ENCODE results near the gene PRXL2B. TPM values are rescaled to one million over a fixed set of nuclear protein-coding genes. Genes with fewer than 3 reads are reported as not detected.
A peak's percentile ranks its signal among the peaks of the same experiment; 100 is the strongest.

The PRXL2B gene
- polyA plus RNA-seq: 10 to 100 TPM; 12.2 to 16.3 TPM

- Histone ChIP-seq H3K27ac (ENCODE audit: low read depth in 2 of 2, low read length in 1 of 2) (peak within 1 kb of the TSS; percentile 97 to 98), H3K27me3 (ENCODE audit: control insufficient read depth in 1 of 2, insufficient read depth in 2 of 2, low read length in 2 of 2) (no peaks in the 10 kb centered on the region), H3K4me3 (ENCODE audit: low read depth in 1 of 2, low read length in 2 of 2) (peak within 1 kb of the TSS; percentile 78 to 84), H3K36me3 (ENCODE audit: control insufficient read depth in 2 of 2, insufficient read depth in 2 of 2, low read length in 1 of 2) (peaks cover 0 to 12% of the 10 kb centered on the region in 2 donors), H3K9me3 (ENCODE audit: control insufficient read depth in 2 of 2, insufficient read depth in 1 of 2, low read depth in 1 of 2, low read length in 1 of 2) (no peaks in the 10 kb centered on the region), H3K4me1 (ENCODE audit: control insufficient read depth in 2 of 2, insufficient read depth in 2 of 2, low read length in 1 of 2) (peaks cover 14 to 21% of the 10 kb centered on the region in 2 donors)
- WGBS, 2 donors: 1% methylated on average over 83 to 107 of the region's 107 CpGs
Measured at GRCh38 chr1:2586154-2587070, at the start of gene PRXL2B. TSS of gene PRXL2B (plus strand) at chr1:2586777. CDS start at chr1:2586886, 109 bp downstream.

GRCh38 chr1:2537784-2538115 lies 48.8 kb upstream of the PRXL2B start:
- Histone ChIP-seq H3K27ac (ENCODE audit: low read depth in 2 of 2, low read length in 1 of 2) (no peak overlapping the region), H3K4me1 (ENCODE audit: control insufficient read depth in 2 of 2, insufficient read depth in 2 of 2, low read length in 1 of 2) (peaks cover 6 to 35% of the 10 kb centered on the region in 2 donors), H3K36me3 (ENCODE audit: control insufficient read depth in 2 of 2, insufficient read depth in 2 of 2, low read length in 1 of 2) (no peaks in the 10 kb centered on the region), H3K4me3 (ENCODE audit: low read depth in 1 of 2, low read length in 2 of 2) (no peak overlapping the region), H3K9me3 (ENCODE audit: control insufficient read depth in 2 of 2, insufficient read depth in 1 of 2, low read depth in 1 of 2, low read length in 1 of 2) (no peaks in the 10 kb centered on the region), H3K27me3 (ENCODE audit: control insufficient read depth in 1 of 2, insufficient read depth in 2 of 2, low read length in 2 of 2) (no peaks in the 10 kb centered on the region)
- WGBS, 2 donors: 53 to 63% methylated on average over 9 of the region's 9 CpGs

GRCh38 chr1:2538376-2538775 lies 48.2 kb upstream of the PRXL2B start:
- Histone ChIP-seq H3K4me3 (ENCODE audit: low read depth in 1 of 2, low read length in 2 of 2) (no peak overlapping the region), H3K36me3 (ENCODE audit: control insufficient read depth in 2 of 2, insufficient read depth in 2 of 2, low read length in 1 of 2) (no peaks in the 10 kb centered on the region), H3K4me1 (ENCODE audit: control insufficient read depth in 2 of 2, insufficient read depth in 2 of 2, low read length in 1 of 2) (peaks cover 6 to 29% of the 10 kb centered on the region in 2 donors), H3K9me3 (ENCODE audit: control insufficient read depth in 2 of 2, insufficient read depth in 1 of 2, low read depth in 1 of 2, low read length in 1 of 2) (no peaks in the 10 kb centered on the region), H3K27me3 (ENCODE audit: control insufficient read depth in 1 of 2, insufficient read depth in 2 of 2, low read length in 2 of 2) (no peaks in the 10 kb centered on the region), H3K27ac (ENCODE audit: low read depth in 2 of 2, low read length in 1 of 2) (no peak overlapping the region)
- 86 to 88% methylated on average over 4 of the region's 4 CpGs for WGBS, 2 donors

GRCh38 chr1:2538872-2539271 lies 47.7 kb upstream of the PRXL2B start:
- Histone ChIP-seq H3K36me3 (ENCODE audit: control insufficient read depth in 2 of 2, insufficient read depth in 2 of 2, low read length in 1 of 2) (no peaks in the 10 kb centered on the region), H3K27me3 (ENCODE audit: control insufficient read depth in 1 of 2, insufficient read depth in 2 of 2, low read length in 2 of 2) (no peaks in the 10 kb centered on the region), H3K4me3 (ENCODE audit: low read depth in 1 of 2, low read length in 2 of 2) (no peak overlapping the region), H3K27ac (ENCODE audit: low read depth in 2 of 2, low read length in 1 of 2) (no peak overlapping the region), H3K4me1 (ENCODE audit: control insufficient read depth in 2 of 2, insufficient read depth in 2 of 2, low read length in 1 of 2) (peaks cover 6 to 26% of the 10 kb centered on the region in 2 donors), H3K9me3 (ENCODE audit: control insufficient read depth in 2 of 2, insufficient read depth in 1 of 2, low read depth in 1 of 2, low read length in 1 of 2) (no peaks in the 10 kb centered on the region)
- 93% methylated on average over 8 of the region's 8 CpGs for WGBS, 2 donors

- no peaks in the 10 kb centered on the region for H3K27me3 ChIP-seq (ENCODE audit: control insufficient read depth in 1 of 2, insufficient read depth in 2 of 2, low read length in 2 of 2)
Measured at GRCh38 chr1:2539312-2539907, 47.2 kb upstream of the PRXL2B start.

GRCh38 chr1:2540816-2541492 lies 45.6 kb upstream of the PRXL2B start:
- no peak overlapping the region for H3K4me3 ChIP-seq (ENCODE audit: low read depth in 1 of 2, low read length in 2 of 2)
- H3K4me1 ChIP-seq (ENCODE audit: control insufficient read depth in 2 of 2, insufficient read depth in 2 of 2, low read length in 1 of 2): peaks cover 0 to 24% of the 10 kb centered on the region in 2 donors
- no peak overlapping the region for H3K27ac ChIP-seq (ENCODE audit: low read depth in 2 of 2, low read length in 1 of 2)
- WGBS, 2 donors: 11 to 13% methylated on average over 37 to 39 of the region's 39 CpGs
- H3K9me3 ChIP-seq (ENCODE audit: control insufficient read depth in 2 of 2, insufficient read depth in 1 of 2, low read depth in 1 of 2, low read length in 1 of 2): no peaks in the 10 kb centered on the region
- H3K27me3 ChIP-seq (ENCODE audit: control insufficient read depth in 1 of 2, insufficient read depth in 2 of 2, low read length in 2 of 2): no peaks in the 10 kb centered on the region
- no peaks in the 10 kb centered on the region for H3K36me3 ChIP-seq (ENCODE audit: control insufficient read depth in 2 of 2, insufficient read depth in 2 of 2, low read length in 1 of 2)

More at GRCh38 chr1:2539312-2539907, 47.2 kb upstream of the PRXL2B start:
- no peaks in the 10 kb centered on the region for H3K36me3 ChIP-seq (ENCODE audit: control insufficient read depth in 2 of 2, insufficient read depth in 2 of 2, low read length in 1 of 2)
- H3K4me3 ChIP-seq (ENCODE audit: low read depth in 1 of 2, low read length in 2 of 2): no peak overlapping the region
- peaks cover 6 to 27% of the 10 kb centered on the region in 2 donors for H3K4me1 ChIP-seq (ENCODE audit: control insufficient read depth in 2 of 2, insufficient read depth in 2 of 2, low read length in 1 of 2)
- WGBS, 2 donors: 77 to 82% methylated on average over 12 of the region's 12 CpGs
- H3K9me3 ChIP-seq (ENCODE audit: control insufficient read depth in 2 of 2, insufficient read depth in 1 of 2, low read depth in 1 of 2, low read length in 1 of 2): no peaks in the 10 kb centered on the region
- H3K27ac ChIP-seq (ENCODE audit: low read depth in 2 of 2, low read length in 1 of 2): no peak overlapping the region

- WGBS, 2 donors: 71 to 73% methylated on average over 25 of the region's 25 CpGs
- no peak overlapping the region for H3K27ac ChIP-seq (ENCODE audit: low read depth in 2 of 2, low read length in 1 of 2)
- H3K27me3 ChIP-seq (ENCODE audit: control insufficient read depth in 1 of 2, insufficient read depth in 2 of 2, low read length in 2 of 2): no peaks in the 10 kb centered on the region
- H3K36me3 ChIP-seq (ENCODE audit: control insufficient read depth in 2 of 2, insufficient read depth in 2 of 2, low read length in 1 of 2): no peaks in the 10 kb centered on the region
- H3K4me3 ChIP-seq (ENCODE audit: low read depth in 1 of 2, low read length in 2 of 2): no peak overlapping the region
- H3K4me1 ChIP-seq (ENCODE audit: control insufficient read depth in 2 of 2, insufficient read depth in 2 of 2, low read length in 1 of 2): peaks cover 0 to 22% of the 10 kb centered on the region in 2 donors
- no peaks in the 10 kb centered on the region for H3K9me3 ChIP-seq (ENCODE audit: control insufficient read depth in 2 of 2, insufficient read depth in 1 of 2, low read depth in 1 of 2, low read length in 1 of 2)
Measured at GRCh38 chr1:2541619-2542245, 44.8 kb upstream of the PRXL2B start.

- Histone ChIP-seq H3K4me3 (ENCODE audit: low read depth in 1 of 2, low read length in 2 of 2) (no peak overlapping the region), H3K4me1 (ENCODE audit: control insufficient read depth in 2 of 2, insufficient read depth in 2 of 2, low read length in 1 of 2) (peaks cover 4 to 20% of the 10 kb centered on the region in 2 donors), H3K9me3 (ENCODE audit: control insufficient read depth in 2 of 2, insufficient read depth in 1 of 2, low read depth in 1 of 2, low read length in 1 of 2) (no peaks in the 10 kb centered on the region), H3K27me3 (ENCODE audit: control insufficient read depth in 1 of 2, insufficient read depth in 2 of 2, low read length in 2 of 2) (no peaks in the 10 kb centered on the region), H3K36me3 (ENCODE audit: control insufficient read depth in 2 of 2, insufficient read depth in 2 of 2, low read length in 1 of 2) (no peaks in the 10 kb centered on the region), H3K27ac (ENCODE audit: low read depth in 2 of 2, low read length in 1 of 2) (no peak overlapping the region)
- WGBS, 2 donors: 83 to 84% methylated on average over 11 of the region's 11 CpGs
Measured at GRCh38 chr1:2542246-2542915, 44.2 kb upstream of the PRXL2B start.
